Measurements from ENCODE around the gene TOM1L2. TPM values are rescaled to one million over a fixed set of nuclear protein-coding genes. Genes with fewer than 3 reads are reported as not detected.

The TOM1L2 gene
- total RNA-seq, 2 donors from 2014 or later, result 55.2 to 60.8 TPM

DNA sequence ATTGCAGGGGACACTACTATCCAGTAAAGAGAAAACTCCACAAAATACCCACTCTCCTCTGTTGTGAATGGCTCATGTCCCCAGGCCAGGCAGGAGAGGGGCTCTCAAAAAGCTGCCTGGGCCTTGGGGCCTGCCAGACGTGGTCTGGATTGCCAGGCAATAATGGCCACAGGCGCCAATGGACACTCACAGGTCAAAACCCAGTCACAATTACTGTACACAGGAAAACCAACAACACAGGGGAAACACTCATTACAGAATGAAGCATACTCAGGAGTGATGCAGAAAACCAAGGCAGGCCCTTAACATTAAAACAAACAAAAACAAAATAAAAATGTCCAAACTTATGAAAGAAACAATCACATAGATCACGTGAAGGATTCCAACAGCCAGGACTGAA, 100.3 kb downstream of the TOM1L2 start:
- no peak for DNase-seq (ENCODE audit: low spot score)
- intact Hi-C loops (cut with DNase I), result loop anchor here in 1 of 2 donors (10.0 kb wide), 1 partner anchor 163 kb away; the partner anchor contains the start of genes ATPAF2 and GID4

DNA sequence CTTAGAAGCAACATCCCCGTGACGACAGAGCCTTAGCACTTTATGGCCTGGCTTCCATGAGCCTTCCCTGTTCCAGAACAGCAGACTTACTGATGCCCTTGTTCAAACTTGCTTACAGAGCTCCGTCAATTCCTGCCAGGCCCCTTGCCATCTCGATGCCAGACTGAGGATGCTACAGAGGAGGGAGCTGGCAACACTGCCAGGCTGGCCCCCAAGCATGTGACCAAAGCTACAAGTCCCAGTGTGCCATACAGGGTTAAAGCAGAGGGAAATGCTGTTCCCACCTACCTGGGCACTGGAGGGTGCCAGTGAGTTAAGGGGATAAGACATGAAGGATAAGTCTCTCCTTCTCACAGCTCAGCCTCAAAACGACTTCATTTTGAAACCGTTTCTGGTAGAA, 102.0 kb downstream of the TOM1L2 start:
- DNase-seq (ENCODE audit: low spot score), result no peak
- intact Hi-C loops (cut with DNase I), result loop anchor here in 1 of 2 donors (10.0 kb wide), 1 partner anchor 165 kb away; the partner anchor contains the start of genes ATPAF2 and GID4

DNA sequence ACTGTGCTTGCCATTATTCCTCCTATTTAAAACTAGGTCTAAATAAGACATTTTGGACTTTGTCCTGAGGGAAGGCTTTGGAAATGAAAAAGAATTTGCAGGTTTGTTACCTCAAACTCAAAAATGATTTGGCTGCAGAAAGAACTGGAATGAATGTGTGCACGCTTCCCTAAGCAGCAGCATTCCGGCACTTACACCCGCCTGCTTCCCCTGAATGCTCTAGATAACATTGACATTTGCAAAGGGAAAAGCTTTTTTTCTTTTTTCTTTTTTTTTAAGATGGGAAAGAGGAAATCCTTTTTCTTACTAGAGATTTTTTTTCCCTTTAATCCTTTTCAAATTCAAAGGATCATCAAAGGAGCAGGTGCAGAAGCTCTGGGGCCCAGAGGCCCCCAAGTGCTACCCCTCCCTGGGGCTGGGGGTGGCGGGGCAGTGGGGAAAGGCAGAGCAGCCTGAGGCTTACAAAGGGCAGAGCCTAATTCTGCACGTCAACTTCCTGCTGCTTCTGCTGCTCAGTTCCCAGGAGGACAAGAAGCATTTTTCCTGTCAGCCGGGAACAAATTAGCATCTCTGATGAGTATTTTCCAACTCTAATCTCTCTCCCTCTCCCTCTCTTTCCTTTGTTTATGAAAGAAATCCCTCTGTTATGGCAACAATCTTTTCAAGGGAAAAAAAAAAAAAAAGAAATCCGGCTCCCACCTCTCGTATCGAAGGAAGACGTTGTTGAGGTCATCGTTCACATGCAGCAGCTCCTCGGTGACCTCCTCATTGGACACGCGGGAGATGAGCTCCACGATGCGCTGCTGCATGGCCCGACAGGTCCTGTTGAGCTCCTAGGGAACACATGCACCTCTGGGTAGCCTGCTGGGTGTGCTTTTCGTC, 103.3 kb downstream of the TOM1L2 start:
- intact Hi-C loops (cut with DNase I), result no loop called here
- DNase-seq (ENCODE audit: low spot score), result no peak

DNA sequence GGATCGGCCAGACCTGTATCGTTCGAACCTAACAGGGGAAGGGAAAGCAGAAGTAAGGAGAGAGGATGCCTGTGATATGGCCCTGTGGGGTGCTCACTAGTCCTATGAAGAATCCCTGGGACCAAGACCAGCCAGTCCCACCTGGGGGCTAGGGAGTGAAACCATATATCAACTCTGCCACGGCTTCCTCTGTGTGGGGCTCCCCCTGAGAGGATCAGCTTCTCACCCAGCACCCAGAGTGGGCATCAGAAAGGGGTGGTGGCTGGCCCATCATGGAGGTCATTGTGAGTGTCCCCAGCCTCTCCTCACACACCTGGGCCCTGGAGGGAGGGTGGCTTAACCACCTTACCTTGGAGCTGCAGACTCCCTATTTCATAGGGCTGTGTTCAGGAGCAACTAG, 105.3 kb downstream of the TOM1L2 start:
- no peak for DNase-seq (ENCODE audit: low spot score)
- intact Hi-C loops (cut with DNase I), result no loop called here

DNA sequence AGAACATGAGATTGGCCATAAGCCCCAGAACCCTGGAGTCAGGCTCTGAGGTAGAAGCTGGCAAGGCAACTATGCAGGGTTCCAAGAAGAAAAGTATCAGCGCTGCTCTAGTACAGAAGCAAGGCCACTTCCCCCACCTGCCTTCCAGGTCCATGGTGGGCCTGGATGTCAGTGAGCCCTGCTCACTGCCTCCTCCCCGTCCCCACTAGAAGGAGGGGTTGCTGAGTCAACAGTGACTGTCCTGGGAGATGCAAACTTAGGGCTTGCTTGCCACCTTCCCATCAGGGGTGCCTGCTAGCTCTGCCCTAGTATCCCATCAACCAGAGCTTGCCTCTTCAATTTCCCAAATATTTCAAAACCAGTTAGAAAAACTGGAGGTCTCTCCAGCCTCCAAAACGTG, 105.8 kb downstream of the TOM1L2 start:
- DNase-seq (ENCODE audit: low spot score), result no peak
- intact Hi-C loops (cut with DNase I), result no loop called here

DNA sequence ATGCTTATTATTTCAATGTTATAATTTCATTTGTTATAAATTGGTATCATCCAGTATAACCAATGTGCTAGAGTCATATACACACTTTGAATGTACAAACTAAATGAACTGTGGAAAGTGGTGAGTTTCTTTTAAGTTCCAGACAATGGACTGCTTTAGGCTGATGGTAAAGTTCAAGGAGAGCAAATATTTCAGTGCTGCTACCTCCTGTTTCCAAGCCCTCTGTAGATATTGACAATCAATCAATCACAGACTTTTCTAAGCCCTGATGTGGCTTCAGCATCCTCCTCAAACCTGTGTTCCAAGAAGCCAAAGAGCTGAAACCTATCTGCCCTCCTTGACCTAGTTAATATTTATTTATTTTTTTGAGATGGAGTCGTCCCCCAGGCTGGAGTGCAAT, 107.2 kb downstream of the TOM1L2 start:
- DNase-seq (ENCODE audit: low spot score), result no peak
- intact Hi-C loops (cut with DNase I), result no loop called here

DNA sequence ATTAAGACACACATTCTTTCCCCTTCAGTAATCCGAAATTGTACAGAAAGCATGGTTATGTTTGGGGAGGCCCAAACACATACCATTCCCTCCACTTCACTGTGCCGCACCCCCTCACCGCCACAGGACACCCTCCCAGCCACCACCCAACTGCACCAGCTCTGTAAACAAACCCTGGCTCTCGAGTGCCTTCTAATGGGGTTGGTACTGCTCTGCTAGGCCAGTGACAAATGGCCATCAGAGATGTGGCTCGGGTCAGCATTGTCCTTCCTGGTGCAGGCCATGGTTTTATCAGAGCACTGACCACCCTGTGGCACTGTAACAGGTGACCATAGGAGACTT, 111.5 kb downstream of the TOM1L2 start:
- intact Hi-C loops (cut with DNase I), result loop anchor here in 1 of 2 donors (2.0 kb wide), 1 partner anchor 42 kb away; no protein-coding TSS in a partner anchor
- no peak for DNase-seq (ENCODE audit: low spot score)

DNA sequence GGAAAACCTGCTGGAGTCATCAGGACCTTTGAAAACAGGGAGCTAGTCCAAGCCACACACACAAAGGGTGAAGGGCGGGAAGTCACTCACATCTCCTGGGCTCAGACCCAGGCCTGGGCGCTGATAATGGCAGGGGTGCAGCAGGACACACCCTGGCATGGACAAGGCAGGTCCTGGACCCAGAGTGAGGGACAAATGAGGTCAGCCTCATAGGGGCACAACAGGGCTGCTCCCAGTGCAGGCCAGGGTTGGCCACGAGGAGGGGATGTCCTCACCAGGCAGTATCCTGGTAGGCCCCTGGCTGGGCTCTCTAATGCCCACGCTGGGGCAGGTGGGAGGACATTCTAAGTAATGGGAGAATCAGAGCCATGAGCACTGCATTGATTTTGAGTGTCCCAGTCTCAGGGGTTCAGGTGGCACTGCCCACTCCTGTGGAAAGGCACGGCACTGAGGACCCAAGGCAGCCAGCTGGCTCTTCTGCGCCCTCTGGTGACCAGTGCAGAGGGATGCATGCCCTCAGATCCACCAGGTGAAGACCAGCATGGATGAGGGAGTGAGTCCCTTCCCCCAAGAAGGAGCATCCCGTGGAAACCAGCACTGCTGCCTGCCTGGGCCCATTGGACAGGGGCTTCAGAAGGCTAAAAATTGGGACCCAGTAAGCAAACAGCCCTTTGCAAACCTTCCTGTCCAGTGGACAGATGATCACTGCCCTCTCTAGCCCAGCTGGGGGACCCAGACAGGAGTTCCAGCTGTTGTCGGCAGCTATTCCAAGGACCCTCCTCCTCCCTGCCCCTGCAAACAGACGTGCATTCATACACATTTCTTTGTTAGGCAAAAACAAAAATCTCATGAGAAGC, 112.1 kb downstream of the TOM1L2 start:
- DNase-seq (ENCODE audit: low spot score), result peak; percentile 91
- intact Hi-C loops (cut with DNase I), result loop anchor here (2.0 to 10.0 kb wide), 3 partner anchors 41 to 175 kb away; partner anchors contain the start of gene RAI1 (in 1 of the 2)

DNA sequence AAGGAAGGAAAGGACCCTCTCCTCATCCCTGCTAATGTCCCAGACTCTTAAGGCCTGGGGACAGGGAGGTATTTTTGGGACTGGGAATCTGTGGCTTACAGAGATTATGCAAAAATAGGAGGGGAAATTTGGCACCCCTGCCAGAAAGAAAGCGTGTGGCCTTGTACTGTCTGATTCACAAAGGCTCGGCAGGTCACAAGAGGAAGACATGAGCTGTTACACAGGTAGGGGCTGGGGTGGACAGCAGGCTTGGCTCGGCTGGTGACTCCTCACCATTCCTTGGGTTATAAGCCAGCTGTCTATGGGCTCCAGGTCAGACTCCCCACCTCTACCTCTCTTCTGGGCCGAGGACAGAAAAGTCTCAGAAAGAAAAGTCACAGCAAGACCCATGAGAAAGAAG, 114.7 kb downstream of the TOM1L2 start:
- intact Hi-C loops (cut with DNase I), result loop anchor here (2.0 to 10.0 kb wide), 2 partner anchors 173 to 177 kb away; partner anchors contain the start of gene RAI1 (in 2 of the 2)
- no peak for DNase-seq (ENCODE audit: low spot score)

DNA sequence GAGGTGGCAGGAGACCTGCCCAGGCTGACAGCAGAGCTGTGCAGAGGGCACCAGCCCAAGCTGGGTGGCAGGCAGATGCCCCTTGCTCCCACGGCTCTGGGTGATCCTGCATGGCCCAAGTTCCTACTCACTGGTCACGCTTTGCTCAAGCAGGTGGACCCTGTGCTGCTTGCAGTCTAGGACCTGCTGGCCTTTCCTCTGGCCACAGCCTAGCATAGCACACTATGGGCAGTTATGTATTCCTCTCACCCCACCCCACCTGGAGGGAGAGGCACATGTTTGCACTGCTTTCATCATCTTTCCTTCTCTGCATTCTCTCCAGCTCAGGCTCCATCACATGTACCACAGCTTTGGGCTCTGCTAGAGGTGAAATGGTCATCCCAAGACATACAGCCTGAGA, 115.8 kb downstream of the TOM1L2 start:
- no peak for DNase-seq (ENCODE audit: low spot score)
- intact Hi-C loops (cut with DNase I), result loop anchor here (2.0 to 10.0 kb wide), 2 partner anchors 172 to 176 kb away; partner anchors contain the start of gene RAI1 (in 2 of the 2)

DNA sequence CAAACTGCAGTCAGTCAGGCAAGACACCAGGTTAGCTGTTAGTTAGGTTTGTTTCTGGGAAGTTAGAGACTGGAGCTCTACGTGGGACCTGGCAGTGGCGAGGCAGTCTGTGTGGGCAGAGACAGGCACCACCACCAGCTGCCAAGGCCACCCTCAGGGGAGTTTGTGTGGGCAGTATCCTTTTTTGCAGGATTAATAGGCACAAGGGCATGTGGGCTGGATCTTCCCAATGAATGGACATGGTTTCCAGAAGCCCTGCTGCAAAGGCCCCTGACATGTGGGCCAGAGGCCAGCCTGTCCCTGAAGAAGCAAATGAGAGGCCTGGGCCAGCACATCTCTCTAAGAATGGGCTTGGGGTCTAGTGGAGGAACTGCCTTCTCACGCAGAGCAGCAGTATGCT, 116.2 kb downstream of the TOM1L2 start:
- intact Hi-C loops (cut with DNase I), result loop anchor here (2.0 to 10.0 kb wide), 2 partner anchors 171 to 175 kb away; partner anchors contain the start of gene RAI1 (in 2 of the 2)
- DNase-seq (ENCODE audit: low spot score), result no peak

DNA sequence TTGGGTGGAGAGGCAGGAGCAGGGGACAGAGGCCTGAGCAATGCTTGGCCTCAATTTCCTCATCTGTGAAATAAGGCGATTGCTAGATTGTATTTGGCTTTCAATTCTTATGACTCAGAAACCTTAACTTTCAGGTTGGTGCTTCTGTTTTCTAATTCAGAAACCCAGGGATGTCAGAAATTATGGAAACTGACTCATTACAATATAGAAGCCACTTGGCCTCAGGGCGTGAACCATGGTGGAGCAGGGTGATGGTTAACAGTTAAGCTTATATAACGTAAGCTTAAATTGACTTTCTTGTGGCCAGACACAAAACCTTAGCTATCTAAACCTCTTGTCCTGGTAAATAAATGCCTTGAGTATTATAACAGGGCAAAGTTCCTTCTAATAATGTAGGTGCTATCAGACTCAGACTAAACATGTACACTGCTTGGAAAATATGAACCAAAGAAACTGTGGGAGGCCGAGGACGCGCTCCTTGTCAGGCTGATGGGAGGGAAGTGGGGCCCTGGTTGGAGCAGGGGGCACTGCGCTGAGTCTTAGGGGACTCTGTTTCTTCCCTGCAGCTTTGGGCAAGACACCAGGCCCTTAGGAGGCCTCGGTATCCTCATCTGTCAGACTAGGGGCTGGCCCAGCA, 118.3 kb downstream of the TOM1L2 start:
- intact Hi-C loops (cut with DNase I), result loop anchor here in 1 of 2 donors (10.0 kb wide), 1 partner anchor 169 kb away; the partner anchor contains the start of gene RAI1
- no peak for DNase-seq (ENCODE audit: low spot score)

DNA sequence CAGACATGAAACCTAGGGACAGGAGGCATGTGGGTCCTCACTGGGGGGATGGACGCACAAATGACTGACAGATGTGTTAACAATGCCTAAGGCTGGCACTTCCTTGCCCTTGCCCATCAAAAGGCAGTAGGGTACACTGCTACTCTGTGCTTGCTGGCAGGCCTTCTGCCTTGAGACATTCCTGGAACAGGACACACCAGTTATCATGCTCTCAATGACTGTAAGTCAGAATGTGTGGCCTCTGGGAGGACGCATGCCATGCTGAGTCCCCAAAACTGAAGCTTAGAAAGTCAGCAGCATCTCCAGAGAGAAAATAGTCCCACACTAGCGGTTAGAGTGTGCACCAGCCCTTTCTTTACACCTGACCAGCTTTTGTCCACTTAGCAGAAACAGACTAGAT, 119.3 kb downstream of the TOM1L2 start:
- intact Hi-C loops (cut with DNase I), result loop anchor here in 1 of 2 donors (10.0 kb wide), 1 partner anchor 168 kb away; the partner anchor contains the start of gene RAI1
- no peak for DNase-seq (ENCODE audit: low spot score)

DNA sequence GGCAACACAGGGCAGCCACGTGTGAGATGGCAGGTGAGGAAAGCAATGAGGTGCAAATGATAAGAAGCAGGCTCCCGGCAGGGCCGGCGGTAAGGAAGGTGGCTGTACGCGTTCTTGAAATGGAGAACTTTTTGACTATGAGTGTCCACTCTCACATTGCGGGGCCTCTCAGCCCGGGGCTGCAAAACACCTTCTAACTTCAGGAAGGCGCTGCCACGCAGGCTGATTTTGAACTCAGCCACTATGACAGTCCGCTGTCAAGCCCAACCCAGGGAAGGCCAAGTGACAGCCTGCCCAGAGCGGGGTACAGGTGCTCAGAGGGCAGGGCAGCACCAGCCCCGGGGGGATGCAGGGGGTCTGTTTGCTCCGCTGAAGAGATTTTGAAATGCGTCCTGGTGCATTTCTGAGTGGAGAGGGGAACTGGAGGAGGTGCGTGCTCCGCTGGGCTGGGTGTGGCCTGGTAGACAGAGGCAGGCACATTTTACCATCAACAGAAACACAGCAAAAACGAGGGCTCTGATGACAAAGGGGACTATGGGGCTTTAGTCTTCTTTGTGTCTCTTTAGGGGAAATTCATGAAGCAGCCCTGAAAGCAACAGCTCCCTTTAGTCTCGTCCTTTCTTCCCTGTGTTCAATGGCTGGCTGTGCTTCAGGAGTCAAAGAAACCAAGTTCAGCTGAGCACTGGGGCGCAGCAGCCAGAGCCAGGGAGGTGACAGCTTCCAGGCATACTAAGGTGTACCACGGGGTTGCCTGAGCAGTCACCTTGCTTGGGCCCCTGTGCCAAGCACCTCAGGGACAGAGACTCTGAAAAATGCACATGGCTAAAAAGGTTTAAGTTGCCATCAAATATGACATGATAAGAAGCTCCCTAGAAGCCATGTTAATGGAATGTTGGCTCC, 120.8 kb downstream of the TOM1L2 start:
- intact Hi-C loops (cut with DNase I), result loop anchor here in 1 of 2 donors (10.0 kb wide), 1 partner anchor 167 kb away; the partner anchor contains the start of gene RAI1
- DNase-seq (ENCODE audit: low spot score), result no peak

DNA sequence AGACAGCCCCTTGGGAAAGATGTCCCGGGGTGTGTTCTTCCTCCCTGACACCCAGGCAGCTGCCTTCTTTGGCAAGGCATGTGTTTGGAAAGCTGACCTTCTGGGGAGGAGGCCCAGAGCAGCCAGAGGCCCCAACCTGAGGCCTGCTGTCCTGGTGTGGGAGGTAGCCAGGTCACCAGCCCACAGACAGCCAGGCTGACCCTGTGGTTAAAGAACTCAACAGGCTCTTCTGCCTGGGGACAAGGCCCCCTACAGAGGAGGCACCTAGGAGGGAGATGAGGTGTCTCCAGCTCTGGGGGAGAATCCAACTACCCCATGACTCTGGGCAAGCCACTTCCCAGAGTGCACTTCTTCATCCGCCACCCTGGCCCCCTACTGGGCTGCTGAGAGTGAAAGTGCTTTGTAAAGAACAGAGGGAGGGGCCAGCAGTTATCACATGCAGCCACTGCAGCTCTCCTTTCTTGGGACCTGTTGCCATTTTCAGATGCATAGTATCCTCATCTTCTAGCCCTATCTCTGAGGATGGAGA, 122.3 kb downstream of the TOM1L2 start:
- no peak for DNase-seq (ENCODE audit: low spot score)
- intact Hi-C loops (cut with DNase I), result loop anchor here in 1 of 2 donors (5.0 to 10.0 kb wide), 2 partner anchors 38 to 165 kb away; partner anchors contain the start of gene RAI1

DNA sequence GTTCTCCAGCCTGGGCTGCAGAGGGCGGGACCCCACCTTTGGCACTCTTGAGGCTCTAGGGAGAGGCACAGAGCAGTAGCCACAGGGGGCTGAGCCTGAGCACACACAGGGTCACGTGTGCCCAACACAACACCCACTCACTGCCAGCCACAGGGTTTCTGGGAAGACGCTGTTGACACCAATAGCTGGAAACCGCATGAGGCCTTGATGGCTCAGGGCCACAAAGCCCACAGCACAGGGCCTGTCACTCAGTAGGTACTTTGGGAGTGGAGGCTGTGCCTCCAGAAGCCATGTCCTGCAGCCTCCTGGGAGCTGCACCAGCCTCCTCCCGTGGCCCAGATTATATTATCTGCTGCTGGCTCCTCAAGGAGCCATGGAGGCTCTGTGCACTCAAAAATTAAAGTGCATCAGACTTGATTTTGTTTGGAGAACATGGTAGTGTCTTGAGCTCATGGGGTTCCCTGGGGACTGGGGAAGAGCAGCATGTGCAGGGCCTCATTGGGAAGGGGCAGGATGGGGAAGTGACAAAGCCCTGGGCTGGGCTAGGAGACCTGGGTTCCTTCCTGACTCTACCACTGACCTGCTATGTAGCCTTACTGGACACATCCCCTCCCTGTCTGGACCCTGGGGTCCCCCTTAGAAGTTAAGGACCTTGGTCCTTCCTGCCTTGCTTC, 122.9 kb downstream of the TOM1L2 start:
- intact Hi-C loops (cut with DNase I), result loop anchor here in 1 of 2 donors (5.0 kb wide), 1 partner anchor 37 kb away; no protein-coding TSS in a partner anchor
- peak; percentile 95 for DNase-seq (ENCODE audit: low spot score)

Measured in posterior vena cava (tissue), 2 donors.